A673 (cell line): Measurements from ENCODE around the gene OBSCN. TPM values are rescaled to one million over a fixed set of nuclear protein-coding genes. Genes with fewer than 3 reads are reported as not detected.

ENCODE experiments used
- BruUV-seq: library from RNA; stranded (reverse); fragments of 400-500 nt; replicated peaks from 2 replicates; lab custom pipeline; 2021; lab: Mats Ljungman, UMichigan
- CTCF ChIA-PET: fragments of 300-600 bp; sonication (Branson Sonifier 250); formaldehyde crosslinking; loops from one replicate; lab custom pipeline; 2022; ENCODE audit warnings: antibody characterized with exemption; lab: Charles Lee
- POLR2A ChIA-PET: fragments of 300-600 bp; sonication (Branson Sonifier 250); formaldehyde crosslinking; loops from one replicate; lab custom pipeline; 2022; ENCODE audit warnings: antibody characterized with exemption; ENCODE audit not compliant: low non-redundant PET; lab: Charles Lee
- DNase-seq: peaks from one replicate; pipeline ENCODE4 v3.0.0-alpha.2; 2015; ENCODE audit warnings: low spot score
- H3K27ac ChIP-seq: fragments of 200-600 bp; sonication (generic); 2 replicates; pipeline ENCODE4 v1.5.1; 2016; ENCODE audit warnings: mixed run types, low read depth, mild to moderate bottlenecking, mixed read lengths, antibody characterized with exemption, low read length; ENCODE audit not compliant: poor library complexity, severe bottlenecking
- H3K27me3 ChIP-seq: fragments of 200-600 bp; sonication (generic); replicated peaks from 2 replicates; pipeline ENCODE4 v1.6.1; 2017; ENCODE audit warnings: mixed run types, low read depth, mild to moderate bottlenecking, mixed read lengths, antibody characterized with exemption, low read length; ENCODE audit not compliant: insufficient read depth, poor library complexity
- H3K36me3 ChIP-seq: fragments of 200-600 bp; sonication (generic); 2 replicates; pipeline ENCODE4 v1.6.1; 2016; ENCODE audit warnings: mixed run types, mild to moderate bottlenecking, mixed read lengths, antibody characterized with exemption, low read length; ENCODE audit not compliant: insufficient read depth, poor library complexity, severe bottlenecking
- H3K4me1 ChIP-seq: fragments of 200-600 bp; sonication (generic); 2 replicates; pipeline ENCODE4 v1.6.1; 2017; ENCODE audit warnings: mixed run types, mild to moderate bottlenecking, mixed read lengths, antibody characterized with exemption, low read length; ENCODE audit not compliant: insufficient read depth, poor library complexity, severe bottlenecking
- H3K4me3 ChIP-seq: fragments of 200-600 bp; sonication (generic); 2 replicates; pipeline ENCODE4 v1.5.1; 2016; ENCODE audit warnings: low read depth, mixed run types, mild to moderate bottlenecking, mixed read lengths, low read length; ENCODE audit not compliant: poor library complexity, severe bottlenecking
- H3K9me3 ChIP-seq: fragments of 200-600 bp; sonication (generic); 2 replicates; pipeline ENCODE4 v1.6.1; 2016; ENCODE audit warnings: mixed run types, low read depth, mild to moderate bottlenecking, mixed read lengths, antibody characterized with exemption, low read length; ENCODE audit not compliant: poor library complexity, severe bottlenecking
- CTCF ChIP-seq: fragments of 300-800, 200-600 bp; sonication (generic); conservative IDR thresholded peaks from 2 replicates; pipeline ENCODE4 v1.5.1; 2017; ENCODE audit warnings: low read depth, mild to moderate bottlenecking, antibody characterized with exemption, low read length, moderate library complexity, mixed read lengths
- EZH2 ChIP-seq: fragments of 200-600 bp; sonication (generic); IDR thresholded peaks from 2 replicates; pipeline ENCODE4 v1.6.1; 2017; ENCODE audit warnings: borderline replicate concordance, low read depth, mild to moderate bottlenecking, mixed read lengths, antibody characterized with exemption, low read length; ENCODE audit not compliant: poor library complexity, severe bottlenecking
- intact Hi-C: fragments of 100-400 bp; cut with micrococcal nuclease; formaldehyde crosslinking; loops from one replicate; pipeline ENCODE4 v1.10.0; 2022; ENCODE audit not compliant: unreplicated experiment
- total RNA-seq: library from RNA; stranded (reverse); gene quantifications from 2 replicates; pipeline ENCODE4 v1.2.3, GENCODE V29; 2021

The OBSCN gene
- total RNA-seq, 1 experiment from 2014 or later, result 37.7 TPM

GRCh38 chr1:228408869-228409805, 201.3 kb downstream of the OBSCN start:
- ChIA-PET POLR2A (interaction anchor here (0.5 kb wide), 1 partner anchor 16 kb away, joined by 3 read pairs; no protein-coding TSS in a partner anchor), CTCF (no interaction called here)
- no peak for DNase-seq
- BruUV-seq, result no TSS peak
- intact Hi-C loops, result no loop called here
- Histone ChIP-seq H3K27ac (no peak overlapping the region), H3K4me1 (peaks cover 9% of the 10 kb centered on the region), H3K4me3 (no peak overlapping the region), H3K27me3 (no peaks in the 10 kb centered on the region), H3K9me3 (no peaks in the 10 kb centered on the region), H3K36me3 (no peaks in the 10 kb centered on the region)
- TF ChIP-seq EZH2 (no peak), CTCF (no peak)

- no TSS peak for BruUV-seq
- TF ChIP-seq CTCF (no peak), EZH2 (no peak)
- intact Hi-C loops, result no loop called here
- H3K27me3 ChIP-seq, result no peaks in the 10 kb centered on the region
- H3K27ac ChIP-seq, result no peak overlapping the region
- no peak overlapping the region for H3K4me3 ChIP-seq
- POLR2A ChIA-PET, result no interaction called here
- H3K36me3 ChIP-seq, result no peaks in the 10 kb centered on the region
- no peaks in the 10 kb centered on the region for H3K9me3 ChIP-seq
- H3K4me1 ChIP-seq, result peaks cover 4% of the 10 kb centered on the region
- no peak for DNase-seq
- CTCF ChIA-PET, result no interaction called here
Measured at GRCh38 chr1:228410015-228410414, 202.2 kb downstream of the OBSCN start.

GRCh38 chr1:228410671-228411070, 202.8 kb downstream of the OBSCN start:
- BruUV-seq, result no TSS peak
- DNase-seq, result no peak
- CTCF ChIA-PET, result no interaction called here
- Histone ChIP-seq H3K4me3 (no peak overlapping the region), H3K9me3 (no peaks in the 10 kb centered on the region), H3K4me1 (peaks cover 4% of the 10 kb centered on the region), H3K27ac (no peak overlapping the region), H3K36me3 (no peaks in the 10 kb centered on the region), H3K27me3 (no peaks in the 10 kb centered on the region)
- TF ChIP-seq CTCF, result no peak
- no peak for TF ChIP-seq EZH2
- intact Hi-C loops, result no loop called here
- POLR2A ChIA-PET, result no interaction called here
